Sigmoid colon (tissue), 7 donors: ENCODE measurements around the gene PARVG. TPM values are rescaled to one million over a fixed set of nuclear protein-coding genes. Genes with fewer than 3 reads are reported as not detected.

Source experiments
- DNase-seq: peaks from one replicate; pipeline ENCODE4 v3.0.0-alpha.2; 2019
- H3K27ac ChIP-seq, 4 donors: fragments of 200-600 bp; sonication (generic); one replicate each; pipeline ENCODE4 v1.5.1; 2016 to 2019; ENCODE audit warnings: mild to moderate bottlenecking in 1 of 4
- H3K27me3 ChIP-seq, 3 donors: fragments of 200-600 bp; sonication (generic); one replicate each; pipeline ENCODE4 v1.5.1; 2019; ENCODE audit warnings: mild to moderate bottlenecking in 1 of 3
- H3K36me3 ChIP-seq, 4 donors: fragments of 200-600 bp; sonication (generic); one replicate each; pipeline ENCODE4 v1.5.1; 2016 to 2019
- H3K4me1 ChIP-seq, 4 donors: fragments of 200-600 bp; sonication (generic); one replicate each; pipeline ENCODE4 v1.5.1; 2017 to 2019
- H3K4me3 ChIP-seq, 4 donors: fragments of 200-600 bp; sonication (generic); one replicate each; pipeline ENCODE4 v1.5.1; 2017 to 2019; ENCODE audit warnings: mild to moderate bottlenecking in 2 of 4, moderate library complexity in 1 of 4
- H3K9me3 ChIP-seq, 4 donors: fragments of 200-600 bp in 3 of 4; sonication (generic) in 3 of 4; one replicate each; pipeline versions ENCODE4 v1.5.1 to v1.6.1; 2013 to 2019
- CTCF ChIP-seq, 4 experiments: fragments of 450-650 bp in 3 of 4; fragments of 200-600 bp in 1 of 4; IDR thresholded peaks; one replicate each; pipeline ENCODE4 v1.5.1; 2016 to 2019; ENCODE audit warnings: antibody characterized with exemption in 4 of 4, mild to moderate bottlenecking in 3 of 4, moderate library complexity in 2 of 4
- EP300 ChIP-seq, 4 donors: sonication (generic); formaldehyde crosslinking; IDR thresholded peaks; one replicate each; pipeline ENCODE4 v1.6.1; 2017; ENCODE audit warnings: antibody characterized with exemption in 4 of 4
- POLR2A ChIP-seq, 2 donors: fragments of 450-650 bp; IDR thresholded peaks; one replicate each; pipeline ENCODE4 v1.6.1; 2016; ENCODE audit warnings: antibody characterized with exemption in 2 of 2, mild to moderate bottlenecking in 2 of 2, moderate library complexity in 2 of 2
- POLR2AphosphoS5 ChIP-seq, 4 donors: sonication (generic); formaldehyde crosslinking; IDR thresholded peaks; one replicate each; pipeline ENCODE4 v1.6.1; 2017; ENCODE audit warnings: antibody characterized with exemption in 4 of 4
- WGBS, 2 donors: extraction: QIAGEN DNeasy Blood & Tissue Kit; methylation state at CpG; one replicate each; pipeline ENCODE4 v1.1.7; 2013; 5-methylcytosine and 5-hydroxymethylcytosine counted together
- intact Hi-C: fragments of 100-400 bp; cut with DNase I; formaldehyde crosslinking; loops from one replicate; pipeline ENCODE4 v1.15.1; 2023
- polyA plus RNA-seq, 3 donors: library from polyadenylated mRNA; stranded (reverse); fragments of 200-250 nt; gene quantifications; one replicate each; pipeline ENCODE4 v1.2.3, GENCODE V29; 2013
- total RNA-seq, 4 donors: library from RNA; depleted of rRNA; stranded (reverse); fragments of >200 nt; gene quantifications; one replicate each; pipeline ENCODE4 v1.1.0, GENCODE V29; 2016
- donor health status: healthy with polysubstance abuse.
- donor health status: Bipolar disorder and iron deficiency.
- donor health status: healthy.

Gene PARVG
- total and polyA plus RNA-seq, 7 donors, result 3.0 to 65.1 (median 9.8) TPM

GRCh38 chr22:44133161-44133560 is 47.6 kb upstream of the PARVG start:
- TF ChIP-seq POLR2A (IDR thresholded peaks at IDR 0.05) (no peak), POLR2AphosphoS5 (IDR thresholded peaks at IDR 0.05) (no peak), EP300 (IDR thresholded peaks at IDR 0.05) (no peak), CTCF (IDR thresholded peaks at IDR 0.05) (no peak)
- DNase-seq, result peak; percentile 8
- peaks cover 0 to 10% (median 3%) of the 10 kb centered on the region in 4 donors for H3K9me3 ChIP-seq
- WGBS, 2 donors, result 90% methylated on average over 6 of the region's 6 CpGs
- peaks cover 0 to 22% (median 18%) of the 10 kb centered on the region in 4 donors for H3K36me3 ChIP-seq
- H3K4me1 ChIP-seq, result no peaks in the 10 kb centered on the region
- no peak overlapping the region for H3K4me3 ChIP-seq
- H3K27me3 ChIP-seq, result no peaks in the 10 kb centered on the region
- intact Hi-C loops, result no loop called here
- H3K27ac ChIP-seq, result no peak overlapping the region

- H3K4me3 ChIP-seq, result no peak overlapping the region
- H3K36me3 ChIP-seq, result peaks cover 0 to 31% (median 18%) of the 10 kb centered on the region in 4 donors
- H3K9me3 ChIP-seq, result peaks cover 0 to 10% (median 3%) of the 10 kb centered on the region in 4 donors
- WGBS, 2 donors, result 43 to 73% methylated on average over 21 of the region's 21 CpGs
- DNase-seq, result peak; percentile 70
- no peaks in the 10 kb centered on the region for H3K27me3 ChIP-seq
- no peaks in the 10 kb centered on the region for H3K4me1 ChIP-seq
- peak in 1 of 4 donors; percentile 24 for TF ChIP-seq POLR2AphosphoS5 (IDR thresholded peaks at IDR 0.05)
- no peak for TF ChIP-seq POLR2A (IDR thresholded peaks at IDR 0.05)
- intact Hi-C loops, result no loop called here
- H3K27ac ChIP-seq, result peak overlapping the region in 1 of 4 donors; percentile 28
Observed at GRCh38 chr22:44133901-44134571, 46.7 kb upstream of the PARVG start.

- Histone ChIP-seq H3K4me3 (no peak overlapping the region), H3K27ac (no peak overlapping the region), H3K36me3 (peaks cover 0 to 32% (median 18%) of the 10 kb centered on the region in 4 donors), H3K27me3 (no peaks in the 10 kb centered on the region), H3K9me3 (peaks cover 0 to 10% (median 3%) of the 10 kb centered on the region in 4 donors), H3K4me1 (no peaks in the 10 kb centered on the region)
- WGBS, 2 donors, result 84 to 91% methylated on average over 8 of the region's 8 CpGs
- intact Hi-C loops, result no loop called here
- DNase-seq, result peak; percentile 39
- TF ChIP-seq POLR2AphosphoS5 (IDR thresholded peaks at IDR 0.05) (no peak), POLR2A (IDR thresholded peaks at IDR 0.05) (no peak), EP300 (IDR thresholded peaks at IDR 0.05) (no peak), CTCF (IDR thresholded peaks at IDR 0.05) (no peak)
Observed at GRCh38 chr22:44136112-44136511, 44.6 kb upstream of the PARVG start.

GRCh38 chr22:44136786-44137185 is 43.9 kb upstream of the PARVG start:
- no peak overlapping the region for H3K27ac ChIP-seq
- intact Hi-C loops, result no loop called here
- DNase-seq, result no peak

More at GRCh38 chr22:44136786-44137185, 43.9 kb upstream of the PARVG start:
- peaks cover 0 to 10% (median 3%) of the 10 kb centered on the region in 4 donors for H3K9me3 ChIP-seq
- peaks cover 0 to 32% (median 18%) of the 10 kb centered on the region in 4 donors for H3K36me3 ChIP-seq
- H3K4me3 ChIP-seq, result no peak overlapping the region
- no peaks in the 10 kb centered on the region for H3K4me1 ChIP-seq
- H3K27me3 ChIP-seq, result no peaks in the 10 kb centered on the region
- TF ChIP-seq CTCF (IDR thresholded peaks at IDR 0.05), result no peak
- no peak for TF ChIP-seq POLR2A (IDR thresholded peaks at IDR 0.05)
- TF ChIP-seq POLR2AphosphoS5 (IDR thresholded peaks at IDR 0.05), result no peak
- TF ChIP-seq EP300 (IDR thresholded peaks at IDR 0.05), result no peak
